ENCODE results near the gene SEC14L3. TPM values are rescaled to one million over a fixed set of nuclear protein-coding genes. Genes with fewer than 3 reads are reported as not detected.
"Not testable (repeated sequence)": the region's sequence is repeated elsewhere in the genome, so short reads cannot be mapped to it uniquely, and the experiment has no call there.

Gene SEC14L3
- total RNA-seq, 1 donor from 2014 or later: not detected

DNA sequence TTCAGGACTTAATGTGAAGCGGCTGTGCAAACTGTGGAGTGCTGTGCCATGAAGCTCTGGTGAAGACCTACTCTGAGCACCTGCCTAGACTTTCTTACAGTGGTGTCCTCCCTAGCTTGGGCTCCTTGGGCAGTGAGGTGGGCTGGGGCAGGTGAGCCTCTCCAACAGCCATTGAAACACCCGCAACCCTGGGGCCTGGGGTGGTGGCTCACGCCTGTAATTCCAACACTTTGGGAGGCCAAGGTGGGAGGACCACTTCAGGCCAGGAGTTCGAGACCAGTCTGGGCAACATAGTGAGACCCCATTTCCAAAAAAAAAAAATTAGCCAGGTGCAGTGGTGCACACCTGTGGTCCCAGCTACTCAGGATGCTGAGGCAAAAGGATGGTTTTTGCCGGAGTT is 14.3 kb upstream of the SEC14L3 start:
- DNase-seq (ENCODE audit: low spot score): no peak

DNA sequence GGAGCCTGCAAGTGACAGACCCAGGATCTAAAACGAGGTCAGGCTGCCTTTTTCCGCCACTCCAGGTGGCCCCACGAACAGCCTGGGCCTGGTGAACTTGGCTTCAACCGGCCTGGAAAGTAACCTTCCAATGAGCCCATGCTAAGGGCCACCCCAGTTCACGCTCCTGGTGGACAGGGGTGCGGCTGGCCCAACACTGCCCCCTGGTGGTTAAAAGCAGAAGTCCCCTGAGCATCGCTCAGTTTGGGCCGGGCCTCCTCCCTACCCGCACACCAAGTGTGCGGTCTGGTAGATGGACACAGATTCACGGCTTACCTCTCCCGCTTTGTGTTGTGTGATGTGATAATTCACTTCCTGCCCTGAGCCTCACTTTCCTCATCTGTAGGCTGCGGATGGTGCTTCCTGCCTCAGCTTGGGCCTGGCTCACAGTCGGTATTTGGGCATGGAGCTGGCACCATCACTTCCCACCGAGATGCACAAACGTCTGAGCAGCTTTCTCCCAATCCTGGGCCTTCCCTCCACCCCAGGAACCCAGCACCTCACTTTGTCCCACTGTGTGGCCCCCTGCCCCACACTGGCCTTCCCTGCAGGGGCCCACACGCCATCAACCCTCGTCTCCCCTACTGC is 13.7 kb upstream of the SEC14L3 start:
- no peak for DNase-seq (ENCODE audit: low spot score)

DNA sequence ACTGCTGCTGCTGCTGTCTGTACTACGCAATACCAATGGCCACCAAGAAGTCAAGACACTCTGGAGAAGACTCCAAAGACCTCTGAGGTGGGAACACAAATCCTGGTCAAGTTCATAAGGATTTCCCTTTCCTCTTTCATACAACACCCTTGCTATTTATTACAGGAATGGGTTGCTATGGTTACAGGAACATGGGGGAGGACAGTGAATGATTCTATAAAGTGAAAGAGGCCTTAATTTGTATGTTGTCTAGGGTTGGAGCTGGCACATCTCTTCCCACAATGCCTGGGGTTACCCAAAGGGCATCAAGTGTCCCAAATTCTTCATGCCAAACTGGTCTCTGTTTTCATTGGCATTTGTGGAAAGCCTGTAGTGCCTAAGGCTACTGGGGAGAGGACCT is 11.4 kb upstream of the SEC14L3 start:
- DNase-seq (ENCODE audit: low spot score): no peak

DNA sequence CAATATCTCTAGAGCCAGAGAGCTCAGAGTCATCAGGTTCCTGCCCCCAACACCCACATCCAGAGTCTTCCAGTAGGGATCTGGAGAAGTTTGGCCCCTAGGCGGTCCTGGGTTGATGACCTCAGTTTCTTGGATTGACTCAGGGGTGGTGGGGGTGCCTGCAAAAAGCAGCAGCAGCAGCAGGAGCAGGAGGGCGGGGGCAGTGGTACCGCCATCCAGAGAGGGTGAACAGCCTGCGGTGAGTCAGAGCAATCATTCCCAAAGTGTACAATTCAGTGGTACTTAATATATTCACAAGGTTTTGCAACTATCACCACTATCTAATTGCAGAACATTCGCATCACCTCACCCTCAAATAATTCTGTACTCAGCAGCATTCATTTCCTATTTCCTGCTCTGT is 9.9 kb upstream of the SEC14L3 start:
- no peak for DNase-seq (ENCODE audit: low spot score)

DNA sequence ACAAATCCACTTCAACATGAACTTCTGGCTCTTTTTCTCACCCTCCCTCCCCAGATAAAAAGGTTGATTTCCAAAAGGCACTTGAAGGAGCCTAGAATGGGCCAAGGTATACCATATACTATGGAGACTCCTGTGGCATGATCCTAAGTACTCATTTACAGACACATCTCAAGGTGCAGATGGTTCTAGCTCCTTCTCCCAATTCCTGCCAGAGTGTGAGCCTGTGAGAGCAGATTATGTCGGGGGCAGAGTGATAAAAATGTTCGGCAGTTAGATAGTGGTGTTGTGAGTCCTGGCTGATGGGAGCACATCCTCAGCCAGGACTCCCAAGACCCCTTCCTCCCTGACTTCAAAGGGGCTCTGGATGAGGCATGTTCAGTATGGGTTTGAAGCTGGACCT is 8.2 kb upstream of the SEC14L3 start:
- DNase-seq (ENCODE audit: low spot score): no peak

DNA sequence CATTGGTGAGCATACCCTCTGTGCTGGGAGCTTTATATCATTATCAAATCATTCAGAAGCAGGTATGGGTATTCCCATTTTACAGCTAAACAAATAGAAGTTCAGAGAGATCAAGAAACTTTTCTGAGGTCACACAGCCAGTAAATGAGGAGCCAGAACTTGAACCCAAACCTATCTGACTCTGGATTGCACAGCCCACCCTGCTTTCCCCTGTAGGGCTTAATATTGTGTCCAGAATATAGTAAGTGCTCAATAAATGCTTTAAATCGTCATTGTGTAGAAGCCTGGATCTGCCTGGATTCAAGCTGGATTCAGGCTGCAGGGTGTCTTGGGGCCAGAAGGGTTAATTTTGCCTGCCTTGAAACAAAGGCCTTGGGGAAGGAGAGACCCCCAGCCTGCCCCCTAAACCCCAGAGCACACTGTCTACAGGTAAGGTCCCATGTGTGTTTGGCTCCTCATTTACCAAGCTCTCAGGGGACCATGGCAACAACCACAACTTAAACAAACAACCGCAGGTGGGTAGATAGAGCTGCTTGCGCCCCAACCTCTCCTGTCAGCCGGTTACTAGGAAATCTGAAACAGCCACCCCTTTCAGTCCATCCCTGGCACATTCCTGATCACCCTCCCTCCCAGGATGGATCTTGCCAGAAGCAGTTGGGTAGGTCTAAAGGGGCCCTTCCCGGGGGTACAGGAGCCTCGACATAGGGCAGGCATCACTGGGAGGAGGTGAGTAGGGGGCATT is 3.0 kb upstream of the SEC14L3 start:
- DNase-seq (ENCODE audit: low spot score): no peak

DNA sequence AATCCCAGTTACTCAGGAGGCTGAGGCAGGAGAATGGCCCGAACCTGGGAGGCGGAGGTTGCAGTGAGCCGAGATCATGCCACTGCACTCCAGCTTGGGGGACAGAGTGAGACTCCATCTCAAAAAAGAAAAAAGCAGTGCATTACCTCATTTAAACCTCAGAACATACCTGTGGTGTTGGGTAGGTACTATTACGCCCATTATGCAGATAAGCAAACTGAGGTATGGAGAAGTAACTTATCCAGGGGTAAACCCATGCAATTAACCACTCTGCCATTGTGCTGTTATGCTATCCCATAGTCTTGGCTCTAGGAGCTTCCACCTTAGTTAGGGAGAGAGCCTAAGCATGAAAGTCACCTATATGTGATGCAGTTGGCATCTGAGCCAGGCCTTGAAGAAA is 2.3 kb upstream of the SEC14L3 start:
- DNase-seq (ENCODE audit: low spot score): no peak

DNA sequence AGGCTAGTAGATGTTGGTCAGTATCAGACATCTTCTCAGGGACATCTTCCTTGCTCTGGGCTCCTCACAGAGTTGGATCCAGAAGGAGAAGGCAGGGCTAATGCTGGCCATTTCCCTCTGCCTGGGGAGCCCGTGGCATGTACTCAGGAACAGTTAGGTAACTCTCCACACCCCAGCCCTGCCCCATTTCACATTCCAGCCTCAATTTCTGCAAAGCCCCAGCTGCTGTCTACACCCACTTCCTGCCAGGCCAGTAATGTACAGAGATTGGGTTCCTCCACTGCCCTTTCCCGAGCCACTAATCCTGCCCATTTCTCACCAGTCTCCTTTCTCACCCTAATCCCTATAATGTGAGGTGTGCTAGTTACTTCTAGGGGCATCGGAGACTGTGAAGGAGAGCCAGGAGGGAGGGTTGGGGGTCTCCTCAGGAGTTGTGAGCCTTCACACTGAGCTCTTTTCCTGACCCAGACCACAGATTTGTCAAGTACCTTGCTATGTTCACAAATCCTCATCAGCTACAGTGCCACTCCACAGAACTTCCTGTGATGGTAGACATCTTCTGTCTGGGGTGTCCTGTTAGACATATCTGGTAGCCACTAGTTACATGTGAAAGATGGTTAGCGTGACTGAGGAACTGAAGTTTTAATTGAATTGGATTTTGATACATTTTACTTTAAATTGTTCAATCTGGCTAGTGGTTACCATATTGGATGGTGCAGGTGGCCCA is 1.3 kb upstream of the SEC14L3 start:
- no peak for DNase-seq (ENCODE audit: low spot score)

DNA sequence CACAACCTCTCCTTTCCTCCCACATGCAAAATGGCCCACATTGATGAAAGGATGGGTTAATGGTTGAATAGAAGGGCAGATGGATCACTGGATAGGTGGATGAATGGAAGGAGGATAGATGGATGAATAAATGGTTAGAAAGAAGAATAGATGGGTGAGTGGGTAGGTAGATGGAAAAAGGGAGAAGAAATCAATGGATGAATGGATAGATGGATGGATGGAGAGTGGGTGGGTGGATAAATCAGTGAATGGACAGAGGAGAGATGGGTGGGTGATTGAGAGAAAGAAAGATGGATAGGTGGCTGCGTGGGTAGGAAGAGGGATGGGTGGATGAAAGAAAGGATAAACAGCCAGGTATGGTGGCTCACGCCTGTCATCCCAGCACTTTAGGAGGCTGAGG is 1.2 kb downstream of the SEC14L3 start:
- no peak for DNase-seq (ENCODE audit: low spot score)

DNA sequence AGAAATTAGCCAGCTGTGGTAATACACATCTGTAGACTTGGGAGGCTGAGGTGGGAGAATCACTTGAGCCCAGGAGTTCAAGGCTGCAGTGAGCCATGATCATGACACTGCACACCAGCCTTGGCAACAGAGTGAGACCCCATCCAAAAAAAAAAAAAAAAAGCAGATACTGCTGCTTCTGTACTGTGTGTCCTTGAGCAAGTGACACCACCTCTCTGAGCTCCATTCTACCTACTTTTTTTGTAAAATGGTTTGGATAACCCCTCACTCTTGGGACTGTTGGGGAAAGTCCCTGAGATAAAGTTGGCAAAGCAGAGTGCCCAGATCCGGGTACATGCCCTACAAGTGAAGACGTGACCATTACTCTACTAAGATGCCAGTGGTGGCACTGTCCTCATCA is 2.7 kb downstream of the SEC14L3 start:
- no peak for DNase-seq (ENCODE audit: low spot score)

DNA sequence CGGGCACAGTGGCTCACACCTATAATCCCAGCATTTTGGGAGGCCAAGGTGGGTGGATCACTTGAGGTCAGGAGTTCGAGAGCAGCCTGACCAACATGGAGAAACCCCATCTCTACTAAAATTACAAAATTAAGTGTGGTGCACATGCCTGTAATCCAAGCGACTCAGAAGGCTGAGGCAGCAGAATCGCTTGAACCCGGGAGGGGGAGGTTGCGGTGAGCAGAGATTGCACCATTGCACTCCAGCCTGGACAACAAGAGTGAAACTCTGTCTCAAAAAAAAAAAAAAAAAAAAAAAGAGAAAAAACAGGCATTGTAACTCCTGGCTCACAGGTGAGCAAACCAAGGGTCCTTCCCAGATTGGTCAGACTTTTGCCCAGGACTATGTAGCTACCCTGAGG is 11.3 kb downstream of the SEC14L3 start:
- not testable (repeated sequence) for DNase-seq (ENCODE audit: low spot score)

DNA sequence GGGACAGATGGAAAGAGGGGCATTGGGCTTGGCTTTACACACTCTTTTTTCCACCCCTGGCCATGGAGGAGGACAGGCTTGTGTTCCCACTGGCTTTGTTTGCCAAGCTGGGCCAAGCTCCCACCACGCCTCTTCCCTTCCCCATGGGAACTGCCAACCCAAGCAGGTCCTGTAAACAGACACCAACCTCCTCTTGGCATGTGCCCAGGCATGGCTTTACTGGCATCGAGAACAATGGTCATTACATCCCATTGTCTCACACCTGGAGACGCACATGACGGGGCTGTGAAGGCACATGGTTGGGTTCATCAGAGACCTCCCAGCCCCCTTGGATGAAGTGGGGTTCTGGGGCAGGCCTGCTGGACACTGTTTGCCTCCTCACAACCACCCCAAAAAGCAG is 11.7 kb downstream of the SEC14L3 start:
- no peak for DNase-seq (ENCODE audit: low spot score)

DNA sequence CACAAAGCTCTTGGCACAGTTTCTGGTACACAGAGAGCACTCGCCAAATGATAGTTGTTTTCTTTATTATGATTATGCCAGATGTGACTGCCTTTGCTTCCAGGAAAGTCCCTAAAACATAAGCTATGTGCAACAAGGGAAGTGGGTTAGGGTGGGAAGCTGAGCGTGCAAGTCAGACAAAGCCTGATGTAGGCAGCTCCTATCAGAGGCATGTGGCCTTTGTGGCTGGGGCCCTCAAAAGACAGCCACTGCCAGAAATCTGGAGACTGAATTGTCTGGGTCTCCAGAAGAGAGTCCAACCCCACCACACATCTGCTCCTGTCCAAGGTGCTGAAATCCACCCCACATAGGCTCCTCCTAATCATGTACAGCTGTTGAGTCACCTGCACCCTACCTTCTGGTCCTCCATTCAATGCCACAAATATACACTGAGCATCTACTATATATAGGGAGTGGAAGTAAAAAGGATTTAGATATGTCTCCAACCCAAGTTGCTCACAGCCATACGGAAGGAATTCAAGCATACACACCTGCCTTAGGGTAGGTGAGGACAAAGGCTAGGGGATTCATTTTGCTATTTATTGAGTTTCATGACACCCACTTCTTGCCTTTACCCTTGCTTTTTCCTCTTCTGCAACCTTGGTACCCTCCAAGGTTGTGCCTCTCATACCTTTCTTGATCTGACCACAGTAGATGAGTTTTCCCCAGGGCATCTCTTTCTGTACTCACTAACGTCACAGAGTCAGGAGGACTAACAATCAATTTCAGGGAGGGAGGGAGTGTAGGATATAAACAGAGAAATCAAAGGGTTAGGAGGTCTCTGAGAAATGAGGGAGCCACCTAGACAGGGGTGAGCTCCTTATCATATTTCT is 12.4 kb downstream of the SEC14L3 start:
- DNase-seq (ENCODE audit: low spot score): no peak

DNA sequence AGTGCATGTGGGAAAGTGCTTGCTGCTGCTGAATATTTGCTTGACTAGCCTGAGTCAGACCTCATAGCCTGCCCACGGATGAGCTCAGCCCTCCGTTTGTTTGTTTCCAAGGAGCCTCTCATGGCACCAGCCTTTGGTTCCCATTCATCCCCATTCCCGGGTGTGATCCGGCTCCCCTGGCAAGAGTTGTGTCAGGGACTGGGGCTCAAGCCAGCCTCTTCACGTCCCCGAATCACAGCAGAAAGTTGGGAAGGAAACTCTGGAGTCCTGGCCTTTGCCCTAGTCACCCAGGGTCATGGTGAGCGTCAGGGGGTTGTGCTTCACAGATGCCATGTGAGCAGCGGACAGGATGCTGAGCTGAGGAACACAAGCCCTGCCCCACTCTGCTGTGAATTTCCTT is 13.8 kb downstream of the SEC14L3 start:
- DNase-seq (ENCODE audit: low spot score): no peak

DNA sequence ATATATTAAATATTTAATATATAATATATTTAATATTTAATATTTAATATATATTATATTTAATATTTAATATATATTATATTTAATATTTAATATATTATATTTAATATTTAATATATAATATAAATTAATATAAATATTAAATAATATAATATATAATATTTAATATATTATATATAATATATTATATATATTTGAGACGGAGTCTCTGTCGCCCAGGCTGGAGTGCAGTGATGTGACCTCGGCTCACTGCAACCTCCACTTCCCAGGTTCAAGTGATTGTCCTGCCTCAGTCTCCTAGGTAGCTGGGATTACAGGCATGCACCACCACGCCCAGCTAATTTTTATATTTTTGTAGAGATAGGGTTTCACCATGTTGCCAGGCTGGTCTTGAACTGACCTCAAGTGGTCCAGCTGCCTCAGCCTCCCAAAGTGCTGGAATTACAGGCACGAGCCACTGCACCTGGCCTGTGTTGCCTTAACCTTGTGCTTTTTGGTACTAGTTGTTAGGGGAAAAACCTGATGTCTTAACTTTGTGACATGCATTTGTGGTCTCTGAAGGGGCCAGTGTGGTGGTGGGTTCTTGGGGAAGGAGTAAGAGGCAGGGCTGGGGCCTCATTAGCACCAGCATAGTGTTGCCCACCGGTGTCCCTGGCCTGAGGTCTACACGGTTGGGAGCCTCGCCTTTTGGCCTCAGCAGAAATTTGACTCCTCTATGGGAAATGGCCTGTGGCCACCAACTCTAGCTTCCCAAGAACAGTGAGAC is 16.6 kb downstream of the SEC14L3 start:
- no peak for DNase-seq (ENCODE audit: low spot score)

DNA sequence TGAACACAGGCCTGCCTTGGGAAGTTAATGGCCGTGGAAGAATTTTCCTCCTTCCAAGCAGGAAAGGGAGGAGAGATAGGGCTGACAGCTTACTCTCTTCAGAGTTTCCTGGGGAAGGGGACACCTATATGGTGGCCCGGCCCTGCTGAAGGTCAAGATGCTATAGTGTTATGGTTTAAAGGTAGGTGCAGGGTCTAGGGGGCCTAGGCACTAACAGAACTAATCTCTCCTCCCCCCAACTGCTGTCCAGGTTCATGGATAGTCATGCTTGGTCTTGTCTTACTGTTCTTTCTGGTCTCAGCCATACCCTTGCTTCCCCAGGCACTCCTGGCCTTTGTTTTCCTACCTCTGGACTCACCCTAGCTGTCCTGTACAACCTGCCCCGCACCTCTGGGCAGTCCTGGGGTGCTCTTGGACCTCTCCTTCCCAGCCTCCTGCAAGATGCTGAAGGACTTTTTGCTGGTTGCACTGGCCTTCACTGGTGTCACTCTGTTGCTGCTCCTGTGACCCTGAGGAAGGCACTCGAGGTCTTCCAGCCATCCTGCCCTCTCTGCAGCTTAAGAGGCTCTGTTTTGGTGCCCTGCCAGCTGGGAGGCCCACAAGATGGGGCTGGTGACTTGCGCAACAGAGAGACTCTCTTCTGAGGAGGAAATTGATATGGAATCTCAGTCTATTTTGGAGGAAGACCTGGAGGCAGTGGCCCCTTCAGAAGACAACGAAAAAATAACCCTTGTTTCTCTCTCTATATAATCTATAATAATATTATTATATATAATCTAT is 17.9 kb downstream of the SEC14L3 start:
- DNase-seq (ENCODE audit: low spot score): no peak

DNA sequence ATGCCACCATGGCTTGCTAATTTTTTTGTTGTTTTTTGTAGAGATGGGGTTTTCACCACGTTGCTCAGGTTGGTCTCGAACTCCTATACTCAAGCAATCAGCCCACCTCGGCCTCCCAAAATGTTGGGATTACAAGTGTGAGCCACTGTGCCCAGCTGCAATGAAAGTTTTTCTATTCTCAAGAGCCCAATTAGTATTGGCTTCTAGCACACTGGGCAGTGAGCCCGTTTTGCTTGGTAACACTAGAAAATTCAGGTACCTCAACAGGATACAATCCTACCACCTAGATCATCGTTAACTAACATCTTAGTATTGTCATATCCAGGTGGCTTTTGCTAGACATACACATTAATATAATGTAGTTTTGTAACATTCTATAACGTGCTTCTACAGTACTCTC is 19.0 kb downstream of the SEC14L3 start:
- DNase-seq (ENCODE audit: low spot score): no peak

DNA sequence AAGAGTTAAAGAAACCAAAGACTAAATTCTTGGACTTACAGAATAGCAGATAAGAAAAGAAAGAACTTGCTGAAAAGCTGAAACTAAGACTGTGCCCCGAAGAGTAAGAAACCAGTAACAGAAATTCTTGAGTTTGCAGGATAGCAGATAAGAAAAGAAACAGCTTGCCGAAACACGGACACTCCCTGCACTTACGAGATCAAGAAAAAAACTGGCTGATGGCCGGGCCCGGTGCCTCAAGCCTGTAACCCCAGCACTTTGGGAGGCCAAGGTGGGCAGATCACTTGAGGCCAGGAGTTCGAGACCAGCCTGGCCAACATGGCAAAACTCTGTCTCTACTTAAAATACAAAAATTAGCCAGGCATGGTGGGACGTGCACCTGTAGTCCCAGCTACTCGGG is 20.3 kb downstream of the SEC14L3 start:
- DNase-seq (ENCODE audit: low spot score): not testable (repeated sequence)

DNA sequence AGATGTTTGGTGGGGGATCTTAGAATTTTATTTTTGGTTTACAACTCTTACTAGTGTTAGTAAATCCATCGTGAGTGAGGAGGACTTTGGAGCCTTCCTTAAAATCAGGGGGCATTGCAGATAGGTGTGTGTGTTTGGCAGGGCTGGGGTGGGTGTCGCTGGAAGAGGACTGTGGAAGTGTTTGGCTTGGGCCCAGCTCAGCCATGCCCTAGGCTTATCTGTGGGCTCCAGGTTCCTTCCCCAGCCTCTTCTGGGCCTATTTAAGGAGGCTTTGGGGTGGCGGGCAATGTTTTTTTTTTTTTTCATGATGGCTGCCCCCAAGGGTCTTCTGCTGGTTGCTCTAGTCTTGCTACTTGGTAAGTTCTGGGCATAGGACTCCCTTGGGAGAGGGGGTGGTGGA is 24.2 kb downstream of the SEC14L3 start:
- no peak for DNase-seq (ENCODE audit: low spot score)
